Hypothalamus (tissue), 51 donors: ENCODE measurements around the gene CTSW.

Experiments
- DNase-seq, 51 donors: peaks; one replicate each; lab custom pipeline; 2025; lab: John Stamatoyannopoulos, UW

CTSW gene

DNA sequence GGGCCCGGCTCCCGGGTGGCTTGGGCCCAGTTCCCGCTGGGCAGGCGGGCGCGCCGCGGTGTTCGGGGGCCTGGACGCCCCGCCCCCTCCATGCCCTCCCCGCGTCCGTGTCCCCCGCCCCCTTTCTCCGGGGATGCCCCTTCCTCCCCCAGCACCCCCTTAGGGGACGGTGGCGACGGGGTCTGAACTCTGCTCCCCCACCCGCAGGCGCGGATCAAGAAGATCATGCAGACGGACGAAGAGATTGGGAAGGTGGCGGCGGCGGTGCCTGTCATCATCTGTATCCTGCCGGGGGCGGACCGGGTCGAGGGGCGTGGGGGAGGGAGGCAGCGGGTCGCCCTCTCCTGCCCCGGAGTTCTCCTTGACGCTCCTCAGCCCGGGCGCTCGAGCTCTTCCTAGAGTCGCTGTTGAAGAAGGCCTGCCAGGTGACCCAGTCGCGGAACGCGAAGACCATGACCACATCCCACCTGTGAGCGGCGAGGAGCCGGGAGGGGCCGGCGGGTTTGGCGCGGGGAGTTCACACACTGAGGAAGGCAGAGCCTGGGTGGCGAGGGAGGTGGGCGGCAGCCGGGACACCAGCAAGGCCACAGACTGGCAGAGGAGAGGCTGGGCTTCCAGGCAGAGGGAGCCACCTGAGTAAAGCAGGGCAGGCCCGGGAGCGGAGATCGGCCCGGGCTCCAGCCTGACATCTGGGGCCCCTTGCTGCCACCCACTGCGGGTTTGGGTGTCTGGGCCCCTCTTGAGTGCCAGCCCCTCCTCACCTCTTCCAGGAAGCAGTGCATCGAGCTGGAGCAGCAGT lies 40.1 kb downstream of the CTSW start:
- peak in 15 of 51 donors; percentile 34 to 71 (median 48) for DNase-seq

DNA sequence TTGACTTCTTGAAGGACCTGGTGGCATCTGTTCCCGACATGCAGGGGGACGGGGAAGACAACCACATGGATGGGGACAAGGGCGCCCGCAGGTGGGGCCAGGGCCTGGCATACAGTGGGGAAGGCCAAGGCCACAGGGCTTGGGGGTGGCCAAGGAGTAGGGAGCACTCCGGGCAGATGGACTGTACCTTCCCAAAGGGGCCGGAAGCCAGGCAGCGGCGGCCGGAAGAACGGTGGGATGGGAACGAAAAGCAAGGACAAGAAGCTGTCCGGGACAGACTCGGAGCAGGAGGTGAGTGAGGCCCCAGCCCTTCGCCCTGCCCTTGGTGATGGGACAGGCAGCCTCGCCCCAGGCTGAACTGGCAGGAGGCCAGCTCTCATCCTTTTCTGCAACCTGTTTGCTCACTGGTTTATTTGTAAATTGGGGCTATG lies 40.8 kb downstream of the CTSW start:
- DNase-seq: no peak

- DNase-seq: no peak
These were observed 41.5 kb downstream of the CTSW start for GRCh38 chr11:65921033-65921555.

DNA sequence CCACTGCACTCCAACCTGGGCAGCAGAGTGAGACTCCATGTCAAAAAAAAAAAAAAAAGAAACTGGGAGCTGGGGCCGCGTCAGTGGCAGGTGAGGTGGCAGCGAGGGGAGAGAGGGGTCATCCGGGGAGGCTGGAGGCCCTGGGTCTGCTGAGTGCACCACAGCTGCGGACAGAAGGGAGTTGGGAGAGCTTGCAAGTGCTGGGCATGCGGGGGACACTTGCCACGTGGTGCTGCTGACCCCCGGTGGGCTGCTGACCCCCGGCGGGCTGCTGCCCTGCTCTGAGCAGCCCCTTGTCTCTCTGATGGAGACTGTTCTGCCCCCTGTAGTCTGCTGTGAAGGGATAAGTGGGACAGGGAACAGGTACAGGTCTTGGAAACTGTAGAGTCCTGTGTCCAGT lies 42.2 kb downstream of the CTSW start:
- no peak for DNase-seq

DNA sequence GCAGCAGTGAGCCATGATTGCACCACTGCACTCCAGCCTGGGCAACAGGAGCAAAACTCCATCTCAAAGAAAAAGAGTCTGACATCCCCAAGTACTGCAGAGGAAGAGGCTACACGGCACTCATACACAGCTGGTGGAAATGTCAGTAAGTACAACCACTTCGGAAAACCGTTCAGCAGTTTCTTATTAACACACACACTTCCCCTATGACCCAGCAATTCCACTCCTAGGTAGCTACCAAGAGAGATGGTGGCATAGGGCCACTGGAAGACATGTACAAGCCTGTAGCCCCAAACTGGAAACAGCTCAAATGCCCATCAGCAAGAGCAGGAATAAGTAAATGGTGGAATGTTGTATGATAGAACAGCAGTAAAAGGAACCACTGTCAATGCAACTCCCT lies 42.9 kb downstream of the CTSW start:
- no peak for DNase-seq

GRCh38 chr11:65925397-65925796 lies 45.8 kb downstream of the CTSW start:
- no peak for DNase-seq

- peak in 3 of 51 donors; percentile 7 to 31 (median 14) for DNase-seq
These were observed 48.3 kb downstream of the CTSW start for GRCh38 chr11:65927904-65928397.

DNA sequence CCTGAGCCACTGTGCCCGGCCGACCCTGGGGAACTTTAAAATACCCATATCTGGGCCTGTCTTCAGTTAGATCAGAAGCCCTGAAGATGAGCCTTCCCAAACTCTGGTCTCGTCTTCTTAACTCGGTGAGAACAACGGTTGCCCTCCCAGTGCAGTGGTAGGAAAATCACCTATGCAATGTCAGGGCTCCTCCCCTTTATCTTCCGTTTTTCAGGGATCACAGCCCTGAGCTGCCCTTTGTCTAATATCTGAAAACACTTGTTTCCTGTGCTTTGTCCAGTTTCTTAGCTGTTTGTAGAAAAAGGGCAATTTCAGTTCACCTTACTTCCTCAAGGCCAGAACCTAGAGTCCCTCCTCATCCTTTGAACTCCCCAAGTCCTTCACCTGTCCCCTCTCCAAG lies 49.0 kb downstream of the CTSW start:
- no peak for DNase-seq

DNA sequence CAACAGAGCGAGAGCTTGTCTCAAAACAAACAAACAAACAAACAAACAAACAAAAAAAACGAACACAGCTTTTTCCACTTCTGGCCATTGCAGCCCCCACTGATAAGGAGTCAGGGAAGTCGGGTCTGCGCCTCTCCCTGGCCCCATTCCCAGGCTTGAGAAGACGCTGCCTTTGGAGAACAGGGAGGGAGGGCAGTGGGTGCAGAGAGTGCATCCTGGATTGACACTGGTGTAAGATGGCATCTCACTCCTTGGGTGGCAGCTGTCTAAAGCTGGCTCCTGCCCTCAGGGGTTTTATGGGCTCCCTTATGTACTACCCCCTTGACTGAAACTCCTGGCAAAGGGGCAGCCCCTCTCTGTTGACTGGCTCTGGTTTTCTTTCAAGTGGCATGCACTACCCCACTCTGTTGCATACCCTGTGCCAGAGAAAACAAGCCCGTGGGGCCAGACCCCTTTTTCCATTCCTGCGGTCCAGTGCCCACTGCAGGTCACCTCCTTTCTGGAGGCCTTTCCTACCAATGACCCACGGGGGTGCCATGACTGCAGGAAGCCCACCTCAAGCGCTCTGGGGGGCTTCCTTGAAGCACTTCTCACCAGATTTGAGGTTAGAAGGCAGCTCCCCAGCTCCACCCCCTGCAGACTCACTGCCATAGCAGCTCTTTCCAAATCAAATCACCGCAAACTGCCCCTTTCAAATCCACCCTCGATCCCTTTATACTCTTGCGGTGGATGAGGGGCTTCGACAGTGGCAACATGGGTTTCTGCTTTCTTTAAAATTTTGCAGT lies 52.3 kb downstream of the CTSW start:
- DNase-seq: no peak

DNA sequence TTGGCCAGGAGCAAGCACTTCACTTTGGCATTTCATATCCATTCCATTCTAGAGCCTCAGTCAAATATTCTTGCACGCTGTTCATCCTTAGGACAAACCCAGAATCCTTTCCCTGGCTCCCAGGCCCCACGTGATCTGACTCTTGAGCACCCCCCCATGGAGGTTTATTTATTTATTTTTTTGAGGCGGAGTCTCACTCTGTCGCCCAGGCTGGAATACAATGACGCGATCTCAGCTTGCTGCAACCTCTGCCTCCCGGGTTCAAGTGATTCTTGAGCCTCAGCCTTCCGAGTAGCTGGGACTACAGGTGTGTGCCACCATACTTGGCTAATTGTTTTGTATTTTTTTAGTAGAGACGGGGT lies 52.9 kb downstream of the CTSW start:
- no peak for DNase-seq
